Fibroblast of peridontal ligament (primary cell): ENCODE results near the gene GXYLT2.
A peak's percentile ranks its signal among the peaks of the same experiment; 100 is the strongest.
"Not testable (repeated sequence)": the region's sequence is repeated elsewhere in the genome, so short reads cannot be mapped to it uniquely, and the experiment has no call there.

ENCODE experiments used
- DNase-seq: peaks from one replicate; pipeline ENCODE4 v3.0.0-alpha.2; 2010; ENCODE audit errors: extremely low read depth

GXYLT2 gene

DNA sequence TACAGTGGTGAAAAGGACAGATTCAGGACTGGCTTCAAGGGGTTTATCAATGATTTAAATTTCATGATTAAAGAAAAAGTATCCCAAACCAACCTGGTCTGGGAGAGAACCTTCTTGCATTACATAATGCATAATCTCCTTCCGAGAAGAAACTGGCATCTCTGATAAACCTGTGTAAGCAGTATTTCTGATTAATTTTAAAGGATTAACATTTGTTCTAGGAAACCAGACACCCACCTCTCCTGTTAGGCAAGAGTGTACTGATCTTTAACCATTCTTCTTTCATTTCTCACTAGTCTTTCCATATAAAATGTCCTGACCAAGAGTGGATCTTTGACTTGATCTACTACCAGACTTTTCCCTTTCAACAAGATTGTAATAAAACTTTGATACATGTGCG is 85.9 kb downstream of the GXYLT2 start:
- no peak for DNase-seq

DNA sequence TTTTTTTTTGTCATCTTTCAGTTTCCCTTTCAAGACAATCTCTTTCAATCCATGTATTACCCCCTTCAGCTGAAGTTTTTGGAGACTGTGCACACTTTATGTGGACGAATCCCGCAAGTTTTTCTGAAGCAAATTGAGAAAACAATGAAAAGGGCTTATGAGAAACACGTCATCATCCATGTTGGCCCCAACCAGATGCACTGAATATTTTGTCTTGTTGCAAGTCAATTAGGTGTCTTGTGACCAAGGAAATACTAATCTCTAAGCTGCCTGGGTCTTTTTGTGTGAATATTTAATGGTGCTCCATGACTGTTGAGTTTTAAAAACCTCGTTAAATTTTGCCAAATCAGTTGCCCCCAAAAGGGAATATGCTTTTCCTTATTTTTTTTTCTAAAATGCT is 87.1 kb downstream of the GXYLT2 start:
- no peak for DNase-seq

GRCh38 chr3:72976281-72976741 is 88.5 kb downstream of the GXYLT2 start:
- peak; percentile 79 for DNase-seq

- DNase-seq = peak; percentile 57
These were observed 89.4 kb downstream of the GXYLT2 start for GRCh38 chr3:72977060-72977808.

GRCh38 chr3:72982609-72983366 is 94.9 kb downstream of the GXYLT2 start:
- DNase-seq = no peak

DNA sequence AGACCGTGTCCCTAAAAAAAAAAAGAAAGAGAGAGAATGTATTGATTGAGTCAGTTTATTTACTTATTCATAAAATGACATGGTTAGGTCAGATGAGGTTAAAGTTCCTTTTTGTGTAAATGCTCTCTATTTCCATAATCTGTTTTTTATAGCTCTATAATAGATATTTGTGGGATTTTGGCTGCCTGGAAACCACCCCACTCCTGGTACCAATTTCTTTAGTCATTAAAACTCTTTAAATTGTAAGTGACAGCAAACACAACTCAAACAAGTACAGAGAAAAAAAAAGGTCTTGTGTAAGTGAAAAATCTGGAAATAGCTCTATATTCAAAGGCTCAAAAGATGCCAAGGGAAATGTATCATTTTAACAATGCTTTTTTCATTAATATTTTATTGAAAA is 97.7 kb downstream of the GXYLT2 start:
- DNase-seq = no peak

GRCh38 chr3:72990701-72991395 is 103.0 kb downstream of the GXYLT2 start:
- DNase-seq = no peak

DNA sequence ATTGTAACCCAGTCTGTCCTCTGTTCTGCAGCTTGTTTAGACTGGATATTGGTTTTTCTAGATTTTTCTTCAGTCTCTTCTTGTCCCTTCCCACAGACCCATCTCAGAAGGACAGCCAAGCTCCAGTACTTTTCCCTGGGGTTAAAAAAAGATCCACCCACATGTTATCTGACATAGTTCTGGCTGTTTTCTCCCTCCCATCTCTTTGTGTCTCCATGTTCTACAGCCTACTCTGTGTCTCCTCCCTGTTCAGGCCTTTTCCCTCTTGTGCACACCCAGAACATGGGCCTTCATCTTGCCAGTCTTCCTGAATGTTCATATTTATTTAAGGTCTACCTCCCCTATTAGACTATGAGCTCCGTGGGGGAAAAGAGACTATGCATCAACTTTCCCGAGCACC is 103.7 kb downstream of the GXYLT2 start:
- no peak for DNase-seq

GRCh38 chr3:72993391-72993790 is 105.5 kb downstream of the GXYLT2 start:
- no peak for DNase-seq

DNA sequence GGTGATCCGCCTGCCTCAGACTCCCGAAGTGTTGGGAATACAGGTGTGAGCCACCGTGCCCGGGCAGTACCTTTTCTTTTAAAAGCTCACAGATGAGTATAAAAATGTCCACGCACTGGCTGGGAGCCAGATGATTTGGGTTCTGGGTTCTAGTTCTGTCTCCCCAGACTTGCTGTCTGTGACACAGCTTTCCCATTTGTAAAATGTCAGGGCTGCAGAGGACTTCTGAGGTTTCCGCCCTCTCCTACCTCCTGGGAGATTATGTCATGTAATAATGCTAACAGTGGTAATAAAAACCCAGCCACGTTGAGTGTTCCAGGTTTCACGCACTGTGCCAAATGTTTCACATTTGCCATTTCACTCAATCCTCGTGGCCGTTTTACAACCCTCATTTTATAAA is 107.5 kb downstream of the GXYLT2 start:
- no peak for DNase-seq

GRCh38 chr3:72996121-72996472 is 108.3 kb downstream of the GXYLT2 start:
- DNase-seq = no peak

- DNase-seq = peak; percentile 79
These were observed 108.9 kb downstream of the GXYLT2 start, which contains the start of gene PPP4R2 for GRCh38 chr3:72996473-72997333. PPP4R2 (plus strand) TSS chr3:72996811; CDS start chr3:72997038, 227 bp downstream.

DNA sequence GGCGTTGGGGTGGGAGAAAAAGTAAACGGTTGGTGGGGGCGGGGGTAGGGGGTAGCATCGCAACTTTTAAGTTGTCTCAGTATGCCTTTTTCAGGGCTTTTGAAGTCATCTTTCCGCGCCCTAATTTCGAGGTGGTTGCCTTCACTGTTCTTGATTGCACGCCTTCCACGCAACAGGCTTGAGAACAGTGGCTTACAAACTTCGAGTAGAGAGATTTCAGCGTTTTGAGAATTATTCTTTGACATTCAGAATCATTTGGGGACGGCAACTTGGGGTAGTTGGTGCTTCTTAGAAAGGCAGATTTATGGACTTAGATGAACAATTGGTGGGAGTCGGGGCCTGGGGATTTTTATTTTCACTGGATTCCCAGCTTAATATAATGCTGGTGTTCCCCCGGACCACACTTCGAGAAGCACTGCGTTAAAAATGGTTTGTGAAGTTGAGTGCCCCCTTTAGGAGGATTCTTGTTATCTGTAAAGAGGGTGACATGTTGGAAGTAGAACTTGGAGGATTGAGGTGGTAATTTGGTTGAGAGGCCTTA is 109.6 kb downstream of the GXYLT2 start:
- peak; percentile 76 for DNase-seq

- peak; percentile 24 for DNase-seq
These were observed 110.6 kb downstream of the GXYLT2 start for GRCh38 chr3:72998466-72998865.

- DNase-seq = no peak
These were observed 112.1 kb downstream of the GXYLT2 start for GRCh38 chr3:72999951-73000350.

- not testable (repeated sequence) for DNase-seq
These were observed 115.2 kb downstream of the GXYLT2 start for GRCh38 chr3:73003050-73003449.

GRCh38 chr3:73004316-73004715 is 116.5 kb downstream of the GXYLT2 start:
- no peak for DNase-seq

DNA sequence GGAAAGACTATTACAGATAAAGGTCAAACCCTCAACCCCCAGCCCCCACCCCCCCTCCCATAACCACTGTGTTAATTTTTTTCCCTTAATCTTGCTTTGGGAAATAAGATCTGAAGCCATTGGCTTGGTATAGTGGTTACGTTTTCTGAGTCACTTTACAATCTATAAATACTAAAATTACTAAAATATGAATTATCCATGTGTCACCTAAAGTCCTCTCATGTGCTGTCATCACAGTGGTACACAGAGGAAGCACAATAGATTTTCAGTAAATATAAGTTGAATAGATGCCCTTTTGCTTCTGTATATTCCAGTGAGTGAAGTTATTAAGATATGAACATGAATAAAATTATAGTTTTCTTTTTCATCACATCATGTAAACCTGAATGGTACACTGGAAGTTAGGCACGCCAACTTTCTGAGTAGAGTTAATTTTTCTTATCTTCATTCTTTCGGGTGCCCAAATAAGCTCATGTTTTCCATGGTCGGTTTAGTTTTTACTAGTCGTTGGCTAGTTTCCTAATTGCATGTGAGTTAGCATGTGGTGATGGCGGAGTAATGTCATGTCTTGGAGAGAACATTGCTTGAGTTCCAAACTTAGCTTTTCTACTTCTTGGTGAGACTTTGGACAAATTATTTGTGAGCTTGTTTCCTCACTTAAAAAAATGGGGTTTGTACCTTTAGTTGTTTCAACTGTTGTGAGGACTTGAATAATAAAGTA is 120.3 kb downstream of the GXYLT2 start:
- no peak for DNase-seq

DNA sequence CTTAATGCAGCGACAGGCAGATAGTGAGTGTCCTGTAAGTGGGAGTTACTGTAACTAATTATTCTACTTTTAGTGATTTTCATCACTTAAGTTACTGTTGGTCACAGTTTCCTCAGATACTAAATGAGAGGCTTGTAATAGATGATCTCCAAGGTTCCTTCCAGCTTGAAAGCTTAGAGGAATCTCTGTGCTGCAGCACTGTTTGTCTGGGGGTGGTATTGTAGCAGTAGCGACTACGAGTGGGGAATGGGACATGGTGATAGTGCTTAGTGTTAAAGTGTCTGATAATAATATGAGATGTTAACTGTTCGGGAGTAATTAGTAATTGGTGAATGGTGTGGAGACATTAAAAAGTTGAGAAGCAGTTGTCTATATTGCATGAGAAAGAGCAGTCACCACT is 121.2 kb downstream of the GXYLT2 start:
- no peak for DNase-seq

DNA sequence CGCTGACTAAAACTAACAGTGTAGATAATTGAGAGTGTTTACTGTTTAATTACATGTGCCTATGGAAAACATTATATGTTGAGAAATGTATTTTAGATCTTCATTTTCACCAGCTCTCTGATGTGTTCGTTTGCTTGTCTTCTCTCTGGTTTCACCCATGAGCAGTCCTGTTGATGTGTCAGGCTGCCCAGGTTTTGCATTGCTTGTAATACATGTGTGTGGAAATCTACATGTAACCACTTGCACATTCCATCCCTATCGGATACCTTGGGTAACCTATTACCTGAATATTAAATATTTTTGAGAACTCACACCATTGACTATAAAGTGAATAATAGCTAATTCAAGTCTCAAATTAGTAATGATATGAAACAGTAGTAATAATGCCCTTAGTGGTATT is 121.9 kb downstream of the GXYLT2 start:
- no peak for DNase-seq

DNA sequence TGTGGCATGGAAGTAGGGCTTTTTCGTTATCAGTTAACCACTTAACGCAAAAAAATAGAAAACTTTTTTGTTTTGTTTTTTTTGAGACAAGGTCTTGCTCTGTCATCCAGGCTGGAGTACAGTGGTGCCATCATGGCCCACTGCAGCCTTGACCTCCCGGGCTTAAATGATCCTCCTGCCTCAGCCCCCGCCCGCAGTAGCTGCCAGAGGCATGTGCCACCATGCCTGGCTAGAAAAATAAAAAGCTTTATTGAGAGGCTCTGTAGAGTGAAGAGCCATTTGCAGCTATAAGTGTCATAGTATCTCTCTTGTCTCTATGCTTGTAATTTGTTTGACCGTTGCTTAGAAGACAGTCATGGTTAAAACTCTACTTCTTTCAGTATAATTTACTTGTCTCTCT is 122.3 kb downstream of the GXYLT2 start:
- DNase-seq = no peak
